ENCODE results near the gene DNER. TPM values are rescaled to one million over a fixed set of nuclear protein-coding genes. Genes with fewer than 3 reads are reported as not detected.

Gene DNER
- total RNA-seq, 1 donor from 2014 or later, result 1.6 TPM

- Histone ChIP-seq H3K4me3 (ENCODE audit: low read length in 3 of 3) (no peak overlapping the region), H3K27me3 (ENCODE audit: control insufficient read depth in 3 of 3, insufficient read depth in 3 of 3, low read length in 3 of 3) (peaks cover 0 to 4% (median 0%) of the 10 kb centered on the region in 3 donors), H3K36me3 (ENCODE audit: control insufficient read depth in 3 of 3, insufficient read depth in 3 of 3, low read length in 3 of 3) (no peaks in the 10 kb centered on the region), H3K27ac (ENCODE audit: low read depth, low read length) (no peak overlapping the region), H3K9me3 (ENCODE audit: control insufficient read depth in 3 of 3, low read length in 3 of 3) (no peaks in the 10 kb centered on the region), H3K9ac (ENCODE audit: low read depth in 1 of 3, low read length in 3 of 3) (no peak overlapping the region), H3K4me1 (ENCODE audit: control insufficient read depth in 3 of 3, insufficient read depth in 3 of 3, low read length in 3 of 3) (no peaks in the 10 kb centered on the region)
Measured at GRCh38 chr2:229674830-229675530, 39.4 kb downstream of the DNER start.

DNA sequence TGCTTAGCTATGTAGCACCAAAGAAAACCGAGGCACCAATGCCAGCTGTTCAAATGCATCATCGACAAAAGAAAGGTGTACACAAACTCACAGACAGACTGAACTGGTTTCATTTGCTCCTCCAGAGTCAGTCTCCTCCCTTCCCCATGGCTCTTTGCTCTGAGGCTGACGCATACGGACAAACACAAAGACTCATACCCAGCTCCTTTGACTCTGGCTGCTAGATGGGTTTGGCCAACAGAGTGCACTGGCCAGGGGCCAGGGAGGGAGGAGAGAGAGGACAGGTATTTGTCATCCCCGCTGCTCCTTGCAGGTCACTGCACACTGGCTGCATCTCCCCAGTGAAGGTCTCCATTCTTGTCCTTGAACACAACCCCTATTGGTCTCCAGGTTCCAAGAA lies 40.7 kb downstream of the DNER start:
- Histone ChIP-seq H3K27ac (ENCODE audit: low read depth, low read length) (no peak overlapping the region), H3K4me3 (ENCODE audit: low read length in 3 of 3) (no peak overlapping the region), H3K4me1 (ENCODE audit: control insufficient read depth in 3 of 3, insufficient read depth in 3 of 3, low read length in 3 of 3) (no peaks in the 10 kb centered on the region), H3K36me3 (ENCODE audit: control insufficient read depth in 3 of 3, insufficient read depth in 3 of 3, low read length in 3 of 3) (no peaks in the 10 kb centered on the region), H3K9ac (ENCODE audit: low read depth in 1 of 3, low read length in 3 of 3) (no peak overlapping the region), H3K9me3 (ENCODE audit: control insufficient read depth in 3 of 3, low read length in 3 of 3) (no peaks in the 10 kb centered on the region), H3K27me3 (ENCODE audit: control insufficient read depth in 3 of 3, insufficient read depth in 3 of 3, low read length in 3 of 3) (peaks cover 0 to 4% (median 0%) of the 10 kb centered on the region in 3 donors)

GRCh38 chr2:229672021-229672420 lies 42.3 kb downstream of the DNER start:
- Histone ChIP-seq H3K27ac (ENCODE audit: low read depth, low read length) (no peak overlapping the region), H3K4me1 (ENCODE audit: control insufficient read depth in 3 of 3, insufficient read depth in 3 of 3, low read length in 3 of 3) (no peaks in the 10 kb centered on the region), H3K9ac (ENCODE audit: low read depth in 1 of 3, low read length in 3 of 3) (no peak overlapping the region), H3K36me3 (ENCODE audit: control insufficient read depth in 3 of 3, insufficient read depth in 3 of 3, low read length in 3 of 3) (no peaks in the 10 kb centered on the region), H3K9me3 (ENCODE audit: control insufficient read depth in 3 of 3, low read length in 3 of 3) (peaks cover 0 to 4% (median 0%) of the 10 kb centered on the region in 3 donors), H3K4me3 (ENCODE audit: low read length in 3 of 3) (no peak overlapping the region), H3K27me3 (ENCODE audit: control insufficient read depth in 3 of 3, insufficient read depth in 3 of 3, low read length in 3 of 3) (peaks cover 0 to 2% (median 0%) of the 10 kb centered on the region in 3 donors)

GRCh38 chr2:229669841-229670240 lies 44.5 kb downstream of the DNER start:
- H3K27ac ChIP-seq (ENCODE audit: low read depth, low read length), result no peak overlapping the region

GRCh38 chr2:229666811-229667210 lies 47.5 kb downstream of the DNER start:
- Histone ChIP-seq H3K9me3 (ENCODE audit: control insufficient read depth in 3 of 3, low read length in 3 of 3) (peaks cover 0 to 4% (median 0%) of the 10 kb centered on the region in 3 donors), H3K27me3 (ENCODE audit: control insufficient read depth in 3 of 3, insufficient read depth in 3 of 3, low read length in 3 of 3) (no peaks in the 10 kb centered on the region), H3K9ac (ENCODE audit: low read depth in 1 of 3, low read length in 3 of 3) (no peak overlapping the region), H3K36me3 (ENCODE audit: control insufficient read depth in 3 of 3, insufficient read depth in 3 of 3, low read length in 3 of 3) (no peaks in the 10 kb centered on the region), H3K4me3 (ENCODE audit: low read length in 3 of 3) (no peak overlapping the region), H3K4me1 (ENCODE audit: control insufficient read depth in 3 of 3, insufficient read depth in 3 of 3, low read length in 3 of 3) (no peaks in the 10 kb centered on the region), H3K27ac (ENCODE audit: low read depth, low read length) (no peak overlapping the region)

More at GRCh38 chr2:229669841-229670240, 44.5 kb downstream of the DNER start:
- H3K9ac ChIP-seq (ENCODE audit: low read depth in 1 of 3, low read length in 3 of 3), result no peak overlapping the region
- no peaks in the 10 kb centered on the region for H3K27me3 ChIP-seq (ENCODE audit: control insufficient read depth in 3 of 3, insufficient read depth in 3 of 3, low read length in 3 of 3)
- H3K4me1 ChIP-seq (ENCODE audit: control insufficient read depth in 3 of 3, insufficient read depth in 3 of 3, low read length in 3 of 3), result no peaks in the 10 kb centered on the region
- H3K36me3 ChIP-seq (ENCODE audit: control insufficient read depth in 3 of 3, insufficient read depth in 3 of 3, low read length in 3 of 3), result no peaks in the 10 kb centered on the region
- no peak overlapping the region for H3K4me3 ChIP-seq (ENCODE audit: low read length in 3 of 3)
- H3K9me3 ChIP-seq (ENCODE audit: control insufficient read depth in 3 of 3, low read length in 3 of 3), result peaks cover 0 to 4% (median 0%) of the 10 kb centered on the region in 3 donors

GRCh38 chr2:229665158-229665557 lies 49.2 kb downstream of the DNER start:
- Histone ChIP-seq H3K9me3 (ENCODE audit: control insufficient read depth in 3 of 3, low read length in 3 of 3) (peaks cover 0 to 4% (median 0%) of the 10 kb centered on the region in 3 donors), H3K36me3 (ENCODE audit: control insufficient read depth in 3 of 3, insufficient read depth in 3 of 3, low read length in 3 of 3) (no peaks in the 10 kb centered on the region), H3K27me3 (ENCODE audit: control insufficient read depth in 3 of 3, insufficient read depth in 3 of 3, low read length in 3 of 3) (no peaks in the 10 kb centered on the region), H3K4me1 (ENCODE audit: control insufficient read depth in 3 of 3, insufficient read depth in 3 of 3, low read length in 3 of 3) (no peaks in the 10 kb centered on the region), H3K9ac (ENCODE audit: low read depth in 1 of 3, low read length in 3 of 3) (no peak overlapping the region), H3K4me3 (ENCODE audit: low read length in 3 of 3) (no peak overlapping the region), H3K27ac (ENCODE audit: low read depth, low read length) (no peak overlapping the region)

DNA sequence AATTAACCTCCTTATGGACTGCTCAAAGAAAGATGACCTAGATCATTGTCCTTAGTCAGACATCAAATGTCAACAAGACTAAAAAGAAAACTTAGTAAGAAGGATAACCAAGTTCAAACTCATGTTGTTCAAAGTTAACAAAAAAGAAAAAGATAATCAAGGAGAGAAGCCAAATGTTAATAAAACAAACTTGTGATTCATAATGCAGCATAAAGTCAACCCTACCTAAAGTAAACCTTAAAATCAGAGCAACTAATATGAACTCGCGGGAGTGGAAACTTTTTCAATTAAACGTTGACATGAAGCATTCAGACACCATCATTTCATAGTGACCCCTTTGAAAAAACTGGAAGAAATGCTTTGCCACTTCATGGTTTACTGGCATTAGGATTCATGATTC lies 52.9 kb downstream of the DNER start:
- Histone ChIP-seq H3K36me3 (ENCODE audit: control insufficient read depth in 3 of 3, insufficient read depth in 3 of 3, low read length in 3 of 3) (no peaks in the 10 kb centered on the region), H3K4me1 (ENCODE audit: control insufficient read depth in 3 of 3, insufficient read depth in 3 of 3, low read length in 3 of 3) (no peaks in the 10 kb centered on the region), H3K4me3 (ENCODE audit: low read length in 3 of 3) (no peak overlapping the region), H3K27me3 (ENCODE audit: control insufficient read depth in 3 of 3, insufficient read depth in 3 of 3, low read length in 3 of 3) (no peaks in the 10 kb centered on the region), H3K27ac (ENCODE audit: low read depth, low read length) (no peak overlapping the region), H3K9me3 (ENCODE audit: control insufficient read depth in 3 of 3, low read length in 3 of 3) (no peaks in the 10 kb centered on the region), H3K9ac (ENCODE audit: low read depth in 1 of 3, low read length in 3 of 3) (no peak overlapping the region)

DNA sequence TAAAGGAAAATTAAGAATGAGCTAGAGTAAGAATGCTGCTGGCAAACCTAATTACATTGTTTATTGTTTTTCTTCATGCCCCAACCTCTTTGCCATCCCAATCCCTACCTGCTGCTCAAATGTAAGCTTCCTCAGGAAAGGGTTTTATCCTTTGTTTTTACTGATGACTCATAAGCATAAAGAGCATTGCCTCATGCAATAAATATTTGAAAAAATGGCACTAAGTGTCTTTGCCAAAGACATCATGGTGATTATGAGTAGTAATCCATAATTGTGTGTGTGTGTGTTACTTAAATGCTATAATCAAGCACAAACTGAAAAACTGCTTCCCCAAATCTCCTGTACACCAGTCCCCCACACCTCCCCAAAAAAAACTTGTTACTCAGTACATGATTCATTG lies 53.4 kb downstream of the DNER start:
- Histone ChIP-seq H3K9me3 (ENCODE audit: control insufficient read depth in 3 of 3, low read length in 3 of 3) (no peaks in the 10 kb centered on the region), H3K4me1 (ENCODE audit: control insufficient read depth in 3 of 3, insufficient read depth in 3 of 3, low read length in 3 of 3) (no peaks in the 10 kb centered on the region), H3K27me3 (ENCODE audit: control insufficient read depth in 3 of 3, insufficient read depth in 3 of 3, low read length in 3 of 3) (no peaks in the 10 kb centered on the region), H3K27ac (ENCODE audit: low read depth, low read length) (no peak overlapping the region), H3K9ac (ENCODE audit: low read depth in 1 of 3, low read length in 3 of 3) (no peak overlapping the region), H3K36me3 (ENCODE audit: control insufficient read depth in 3 of 3, insufficient read depth in 3 of 3, low read length in 3 of 3) (no peaks in the 10 kb centered on the region), H3K4me3 (ENCODE audit: low read length in 3 of 3) (no peak overlapping the region)

DNA sequence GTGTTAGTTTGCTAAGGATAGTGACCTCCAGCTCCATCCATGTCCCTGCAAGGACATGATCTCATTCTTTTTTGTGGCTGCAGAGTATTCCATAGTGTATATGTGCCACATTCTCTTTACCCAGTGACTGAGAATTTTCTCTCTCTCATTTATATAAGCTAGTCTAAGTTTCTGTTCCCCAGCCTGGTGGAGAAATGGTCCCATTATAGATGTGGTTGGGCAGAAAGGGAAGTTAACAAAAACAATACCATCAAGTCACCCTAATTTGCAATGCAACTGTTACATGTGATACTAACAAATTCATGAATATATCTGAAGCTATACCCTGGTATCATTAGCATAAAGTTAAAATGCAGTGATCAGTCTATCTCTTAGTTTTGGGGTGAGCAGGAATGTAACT lies 54.0 kb downstream of the DNER start:
- H3K9me3 ChIP-seq (ENCODE audit: control insufficient read depth in 3 of 3, low read length in 3 of 3), result no peaks in the 10 kb centered on the region
- H3K4me3 ChIP-seq (ENCODE audit: low read length in 3 of 3), result no peak overlapping the region
- H3K4me1 ChIP-seq (ENCODE audit: control insufficient read depth in 3 of 3, insufficient read depth in 3 of 3, low read length in 3 of 3), result no peaks in the 10 kb centered on the region
- H3K36me3 ChIP-seq (ENCODE audit: control insufficient read depth in 3 of 3, insufficient read depth in 3 of 3, low read length in 3 of 3), result no peaks in the 10 kb centered on the region
- H3K27me3 ChIP-seq (ENCODE audit: control insufficient read depth in 3 of 3, insufficient read depth in 3 of 3, low read length in 3 of 3), result no peaks in the 10 kb centered on the region
- H3K27ac ChIP-seq (ENCODE audit: low read depth, low read length), result no peak overlapping the region
- H3K9ac ChIP-seq (ENCODE audit: low read depth in 1 of 3, low read length in 3 of 3), result no peak overlapping the region

GRCh38 chr2:229658004-229658403 lies 56.4 kb downstream of the DNER start:
- Histone ChIP-seq H3K36me3 (ENCODE audit: control insufficient read depth in 3 of 3, insufficient read depth in 3 of 3, low read length in 3 of 3) (no peaks in the 10 kb centered on the region), H3K4me1 (ENCODE audit: control insufficient read depth in 3 of 3, insufficient read depth in 3 of 3, low read length in 3 of 3) (no peaks in the 10 kb centered on the region), H3K4me3 (ENCODE audit: low read length in 3 of 3) (no peak overlapping the region), H3K27ac (ENCODE audit: low read depth, low read length) (no peak overlapping the region), H3K9ac (ENCODE audit: low read depth in 1 of 3, low read length in 3 of 3) (no peak overlapping the region), H3K9me3 (ENCODE audit: control insufficient read depth in 3 of 3, low read length in 3 of 3) (no peaks in the 10 kb centered on the region), H3K27me3 (ENCODE audit: control insufficient read depth in 3 of 3, insufficient read depth in 3 of 3, low read length in 3 of 3) (peaks cover 0 to under 1% (median 0%) of the 10 kb centered on the region in 3 donors)

Measured in skeletal muscle tissue (tissue), 4 donors.